ENCODE data around the gene KRTAP10-2. TPM values are rescaled to one million over a fixed set of nuclear protein-coding genes. Genes with fewer than 3 reads are reported as not detected.

KRTAP10-2 gene
- total RNA-seq, 1 donor from 2014 or later, result not detected

DNA sequence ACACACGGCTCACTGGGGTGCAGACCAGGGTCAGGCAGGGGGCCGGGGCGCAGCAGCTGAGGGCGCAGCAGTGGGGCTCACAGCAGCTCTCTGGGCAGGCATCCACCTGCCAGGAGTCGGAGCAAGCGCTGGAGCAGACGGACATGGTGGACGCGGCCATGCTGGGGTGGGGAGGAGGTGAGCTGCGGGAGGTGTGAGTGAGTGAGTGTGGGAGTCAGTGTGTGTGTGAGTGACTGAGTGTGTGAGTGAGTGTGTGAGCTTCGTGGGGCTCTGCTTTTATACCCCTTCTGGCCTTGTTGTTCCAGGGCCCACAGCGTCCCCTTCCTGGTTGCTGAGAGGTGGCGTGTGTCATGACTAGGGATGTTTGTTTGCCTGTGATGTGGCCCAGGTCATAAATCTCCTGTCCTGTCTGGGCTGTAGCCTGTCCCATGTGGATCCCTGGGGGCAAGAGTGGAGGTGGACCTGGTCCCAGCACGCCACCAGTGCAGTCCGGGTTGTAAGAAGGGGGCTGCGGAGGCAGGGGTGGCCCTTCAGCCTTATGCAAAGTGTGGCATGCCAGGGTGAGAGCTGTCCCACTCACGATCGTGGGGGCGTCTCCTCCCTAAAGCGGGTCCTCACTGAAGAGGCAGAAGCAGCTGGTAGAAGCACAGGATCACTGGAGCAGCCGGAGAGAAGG lies 11.2 kb downstream of the KRTAP10-2 start, which contains the start of gene KRTAP10-1:
Gene KRTAP10-1 (minus strand): TSS at position 205 of the 676 bp plus-strand sequence. CDS start 45 bp downstream, at position 160.
- no peak for DNase-seq (ENCODE audit: low spot score)

- DNase-seq (ENCODE audit: low spot score), result no peak
Measured at GRCh38 chr21:44539046-44539445, 12.3 kb downstream of the KRTAP10-2 start.

DNA sequence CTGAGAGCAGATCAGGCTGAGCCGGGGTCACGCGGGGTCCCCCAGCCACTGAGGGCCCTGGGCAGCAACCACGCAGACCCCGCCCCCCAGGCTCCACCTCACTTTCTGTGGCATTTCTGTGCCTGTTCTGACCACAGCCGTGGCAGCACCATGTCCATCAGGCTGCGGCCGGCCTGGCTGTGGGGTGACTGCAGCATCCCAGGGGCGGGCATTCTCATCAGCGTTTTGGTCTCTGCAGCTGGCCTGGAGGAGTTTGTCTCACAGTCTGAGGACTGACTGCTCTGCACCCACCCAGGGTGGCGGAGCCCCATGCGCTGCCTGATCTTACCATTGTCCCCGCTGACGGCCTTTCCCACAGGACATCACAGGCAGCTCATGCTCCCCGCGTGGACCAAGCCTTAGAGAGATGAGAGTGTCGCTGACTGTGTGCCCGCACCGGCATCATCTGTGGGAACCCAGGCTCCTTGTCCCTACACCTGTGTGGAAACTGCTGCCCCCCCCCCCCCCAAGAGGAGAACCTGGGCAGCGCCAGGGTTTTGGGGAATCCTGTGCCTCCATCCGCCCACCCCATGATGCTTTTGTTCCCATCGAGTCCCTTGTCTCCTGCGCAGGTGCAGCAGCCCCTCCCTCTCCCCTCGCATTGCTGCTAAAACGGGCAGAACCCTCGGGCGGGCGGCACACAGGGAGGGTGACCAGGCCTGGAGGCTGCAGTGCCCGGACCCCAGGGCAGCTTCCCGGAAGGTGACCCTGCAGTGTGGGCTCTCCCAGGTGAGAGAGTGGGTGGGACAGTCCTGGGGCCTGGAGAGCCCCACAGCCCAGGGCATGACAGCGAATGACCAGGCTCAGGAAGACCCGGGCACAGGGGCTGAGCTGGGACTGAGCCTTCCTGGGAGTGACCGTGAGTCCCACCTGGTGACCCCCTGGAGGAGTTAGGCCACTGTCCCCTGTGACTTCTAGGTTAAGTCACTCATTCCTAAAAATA lies 13.1 kb downstream of the KRTAP10-2 start:
- no peak for DNase-seq (ENCODE audit: low spot score)

GRCh38 chr21:44535963-44536362 lies 15.3 kb downstream of the KRTAP10-2 start:
- DNase-seq (ENCODE audit: low spot score), result no peak

- no peak for DNase-seq (ENCODE audit: low spot score)
Measured at GRCh38 chr21:44534688-44535087, 16.6 kb downstream of the KRTAP10-2 start.

- no peak for DNase-seq (ENCODE audit: low spot score)
Measured at GRCh38 chr21:44533891-44534627, 17.2 kb downstream of the KRTAP10-2 start.

GRCh38 chr21:44533121-44533890 lies 18.0 kb downstream of the KRTAP10-2 start:
- no peak for DNase-seq (ENCODE audit: low spot score)

GRCh38 chr21:44532712-44533111 lies 18.6 kb downstream of the KRTAP10-2 start:
- no peak for DNase-seq (ENCODE audit: low spot score)

GRCh38 chr21:44531606-44532564 lies 19.4 kb downstream of the KRTAP10-2 start:
- no peak for DNase-seq (ENCODE audit: low spot score)

DNA sequence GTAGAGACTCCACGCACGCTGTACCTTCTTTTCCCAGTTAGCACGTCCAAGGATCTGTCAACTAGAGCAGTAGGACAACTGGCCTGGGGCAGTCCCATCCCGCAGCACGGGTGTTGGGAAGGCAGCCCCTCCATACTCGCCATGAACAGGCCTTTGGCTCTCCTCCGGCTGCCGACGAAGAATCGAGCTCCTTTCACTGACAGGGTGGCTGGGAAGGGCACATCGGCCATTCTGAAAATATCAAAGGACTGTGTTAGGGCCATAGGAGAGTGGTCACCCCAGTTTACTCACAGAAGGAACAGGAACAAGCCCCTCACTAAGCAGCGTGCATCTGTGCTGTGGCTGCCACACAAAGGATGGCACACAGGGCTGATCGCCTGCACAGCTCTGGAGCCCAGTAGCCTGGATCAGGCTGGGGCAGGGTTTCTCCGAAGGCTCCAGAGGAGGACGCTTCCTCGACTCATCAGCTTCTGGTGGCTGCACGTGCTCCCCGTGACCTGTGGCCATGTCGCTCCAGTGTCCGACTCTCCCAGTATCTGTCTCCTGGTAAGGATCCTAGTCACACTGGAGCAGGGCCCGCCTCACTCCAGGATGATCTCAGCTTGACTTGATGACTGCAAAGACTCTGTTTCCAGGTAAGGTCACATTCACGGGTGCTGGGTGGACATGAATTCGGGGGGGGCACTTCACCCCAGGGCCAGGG lies 20.3 kb downstream of the KRTAP10-2 start:
- DNase-seq (ENCODE audit: low spot score), result no peak

GRCh38 chr21:44530221-44530902 lies 20.9 kb downstream of the KRTAP10-2 start:
- DNase-seq (ENCODE audit: low spot score), result no peak

GRCh38 chr21:44529503-44530125 lies 21.7 kb downstream of the KRTAP10-2 start:
- no peak for DNase-seq (ENCODE audit: low spot score)

DNA sequence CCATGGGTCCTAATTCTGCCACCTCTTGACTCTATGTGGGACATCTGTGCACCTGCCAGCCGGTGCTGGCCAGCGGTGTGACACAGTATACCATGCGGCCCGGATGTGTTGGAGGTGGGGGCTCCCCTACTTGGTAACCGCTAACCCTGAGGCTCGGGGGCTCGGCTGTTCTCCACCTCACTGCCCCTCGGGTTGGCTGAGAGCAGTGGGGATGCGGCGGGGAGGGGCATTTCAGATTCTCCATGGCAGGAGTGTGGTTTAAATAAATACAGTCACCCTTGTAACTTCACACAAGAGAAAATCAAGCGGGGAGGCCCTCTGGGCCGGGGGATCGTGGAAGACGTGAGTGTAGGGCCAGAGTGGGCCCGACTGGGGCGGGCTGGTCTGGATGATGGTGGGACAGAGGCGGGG lies 22.3 kb downstream of the KRTAP10-2 start:
- no peak for DNase-seq (ENCODE audit: low spot score)

- no peak for DNase-seq (ENCODE audit: low spot score)
Measured at GRCh38 chr21:44528634-44528995, 22.7 kb downstream of the KRTAP10-2 start.

GRCh38 chr21:44527983-44528633 lies 23.2 kb downstream of the KRTAP10-2 start:
- no peak for DNase-seq (ENCODE audit: low spot score)

DNA sequence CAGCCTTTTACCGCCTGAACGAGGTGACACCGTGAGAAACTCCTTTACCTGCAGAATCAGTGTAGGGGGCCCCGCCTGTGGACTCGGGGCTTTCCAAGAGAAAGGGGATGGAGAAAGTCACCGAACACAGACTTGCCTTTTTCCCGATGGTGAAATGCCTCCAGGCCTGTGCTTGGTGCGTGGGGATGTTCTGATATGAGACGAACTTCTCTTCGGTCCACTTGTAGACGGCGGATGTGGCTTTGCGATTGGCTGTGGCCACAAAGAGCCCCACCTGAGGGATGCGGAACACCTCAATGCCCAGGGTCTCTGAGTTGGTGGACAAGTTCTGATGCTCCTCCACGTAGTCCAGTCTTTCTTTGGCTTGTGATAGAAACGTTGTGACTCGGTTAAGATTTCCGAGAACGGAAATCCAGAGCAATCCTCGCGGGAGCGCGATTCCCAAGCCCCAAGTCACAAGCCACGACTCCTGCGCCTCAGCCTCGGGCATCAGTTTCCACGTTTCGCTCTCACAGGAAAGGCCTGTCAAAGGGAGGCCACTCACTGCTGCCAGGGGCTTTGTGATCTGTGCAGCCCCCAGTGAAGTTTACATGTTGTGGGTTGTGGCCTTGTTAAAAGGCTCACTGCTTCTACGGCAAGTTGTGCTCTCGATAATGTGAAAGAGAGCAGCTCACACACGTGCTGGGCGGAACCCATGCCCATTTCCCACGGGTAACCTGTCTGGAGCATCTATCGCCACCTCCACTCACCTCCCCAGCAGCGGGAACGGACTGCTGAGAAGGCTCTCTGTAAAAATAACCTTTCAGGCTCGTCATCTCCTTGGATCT lies 23.9 kb downstream of the KRTAP10-2 start:
- DNase-seq (ENCODE audit: low spot score), result no peak

Measured in mucosa of gallbladder (tissue), 1 donor.